Right lobe of liver (tissue), 6 donors: ENCODE measurements around the gene HACD2. TPM values are rescaled to one million over a fixed set of nuclear protein-coding genes. Genes with fewer than 3 reads are reported as not detected.

Source experiments
- ATAC-seq, 4 donors: fragments of 200-7000 bp; cut with Tn5 transposase; one replicate each; pipeline ENCODE4 v1.9.1; 2020; ENCODE audit warnings: mild to moderate bottlenecking in 4 of 4, moderate library complexity in 4 of 4
- DNase-seq, 3 donors: peaks; one replicate each; pipeline ENCODE4 v3.0.0-alpha.2; 2020
- H3K27ac ChIP-seq, 3 donors: fragments of 200-600 bp; one replicate each; pipeline ENCODE4 v1.8.0; 2022
- H3K27me3 ChIP-seq, 2 donors: fragments of 200-600 bp; one replicate each; pipeline ENCODE4 v1.8.0; 2022
- H3K36me3 ChIP-seq, 4 donors: fragments of 200-600 bp; sonication (generic) in 1 of 4; one replicate each; pipeline versions ENCODE4 v1.5.1 to v1.8.0; 2017 to 2022; ENCODE audit warnings: control low read depth in 1 of 4
- H3K4me1 ChIP-seq, 4 donors: fragments of 200-600 bp; sonication (generic) in 1 of 4; one replicate each; pipeline versions ENCODE4 v1.5.1 to v1.8.0; 2017 to 2022; ENCODE audit warnings: control low read depth in 1 of 4
- H3K4me3 ChIP-seq, 3 donors: fragments of 200-600 bp; one replicate each; pipeline ENCODE4 v1.8.0; 2022
- H3K9me3 ChIP-seq, 4 donors: fragments of 200-600 bp; sonication (generic) in 1 of 4; one replicate each; pipeline versions ENCODE4 v1.5.1 to v1.8.0; 2017 to 2022; ENCODE audit warnings: control low read depth in 1 of 4
- POLR2A ChIP-seq: fragments of 450-650 bp; IDR thresholded peaks from one replicate; pipeline ENCODE4 v1.6.1; 2017; ENCODE audit warnings: antibody characterized with exemption, mild to moderate bottlenecking
- WGBS: methylation state at CpG from one replicate; pipeline ENCODE4 v1.1.6; 2018; ENCODE audit warnings: low coverage, low lambda C conversion rate; ENCODE audit not compliant: insufficient coverage; ENCODE audit errors: missing lambda C conversion rate; 5-methylcytosine and 5-hydroxymethylcytosine counted together
- intact Hi-C, 2 donors: fragments of 100-400 bp; cut with DNase I; formaldehyde crosslinking; loops; one replicate each; pipeline versions ENCODE4 v1.11.2 to v1.14.1; 2022
- total RNA-seq, 6 experiments: library from RNA; depleted of rRNA in 2 of 6; stranded (reverse); fragments of >200 nt in 2 of 6; fragmentation: NEBNext Ultra II Directional in 3 of 6; extraction: Animal tissue kit (Norgen Biotek cat#: 25700) in 3 of 6; gene quantifications; one replicate each; pipeline versions ENCODE4 v1.1.0 to v1.2.4, GENCODE V29; 2016 to 2023
- TF ChIP-seq, protein P1 (sequence below), 4 donors: fragments of 200-600 bp in 3 of 4; fragments of 450-650 bp in 1 of 4; IDR thresholded peaks; one replicate each; pipeline versions ENCODE4 v1.5.1 to v1.8.0; 2016 to 2022; ENCODE audit warnings: antibody characterized with exemption in 4 of 4, mild to moderate bottlenecking in 2 of 4
- donor health status: DM: no; HTN: yes; CAD: no.
- donor health status: DM: no; HTN: no; CAD: no.
- donor health status: DM: no; HTN: no; CAD: no.
- donor health status: DM: no; HTN: yes; CAD: no.
- donor health status: DM: no; HTN: yes; CAD: no.

HACD2 gene
- total RNA-seq, 6 experiments from 2014 or later: 23.0 to 39.8 (median 27.2) TPM

DNA sequence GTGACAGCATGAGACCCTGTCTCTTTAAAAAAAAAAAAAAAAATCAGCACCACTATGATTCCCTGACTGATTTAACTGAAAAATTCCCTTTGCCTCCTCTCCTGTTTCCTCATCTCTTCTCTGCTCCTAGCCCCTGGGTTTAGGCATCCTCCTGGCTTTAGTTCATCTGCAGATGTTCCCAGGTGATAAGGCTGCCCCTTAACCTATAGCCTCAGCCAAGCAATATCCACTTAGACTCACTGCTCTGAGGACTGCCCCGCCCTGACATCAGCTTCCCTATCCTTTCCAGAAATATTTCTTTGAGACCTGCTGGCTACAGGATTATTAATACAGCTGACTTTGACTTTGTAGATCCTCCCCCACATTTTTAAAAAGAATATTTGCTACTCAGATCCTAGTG lies 39.4 kb upstream of the HACD2 start:
- intact Hi-C loops: no loop called here
- WGBS: 100% methylated on average over 1 of the region's 1 CpG

DNA sequence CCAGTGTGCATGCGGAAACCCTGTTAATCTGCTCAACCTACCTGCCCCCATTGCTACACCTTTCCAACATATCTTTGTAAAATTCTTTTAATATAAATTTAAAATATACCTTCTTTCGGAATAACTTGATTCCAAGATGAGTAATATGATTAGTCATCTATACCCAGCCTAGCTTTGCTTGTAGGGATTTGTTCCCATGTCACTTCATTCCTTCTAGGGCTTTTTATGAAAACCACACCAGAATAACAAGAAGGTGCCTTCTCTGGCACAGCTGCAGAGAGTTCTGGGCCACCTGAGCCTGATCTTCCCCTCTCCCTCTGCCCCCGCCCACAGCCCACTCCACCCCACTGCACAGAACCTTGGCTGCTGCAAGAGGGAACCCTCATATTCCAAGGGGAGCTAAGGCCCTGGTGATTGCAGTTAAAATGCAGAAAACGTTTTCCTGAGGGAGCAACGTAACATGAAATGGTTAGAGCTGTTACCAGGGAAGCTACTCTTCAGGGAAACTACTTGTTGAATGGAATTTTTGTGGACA lies 38.6 kb upstream of the HACD2 start:
- ATAC-seq (no peak), DNase-seq (no peak)
- WGBS: 91% methylated on average over 5 of the region's 5 CpGs
- H3K27ac ChIP-seq: no peak overlapping the region
- H3K4me1 ChIP-seq: peaks cover 0 to 3% (median 0%) of the 10 kb centered on the region in 4 donors
- H3K4me3 ChIP-seq: no peak overlapping the region
- H3K36me3 ChIP-seq: peaks cover 0 to 31% (median 8%) of the 10 kb centered on the region in 4 donors
- intact Hi-C loops: no loop called here
- no peaks in the 10 kb centered on the region for H3K27me3 ChIP-seq
- no peaks in the 10 kb centered on the region for H3K9me3 ChIP-seq
- no peak for TF ChIP-seq POLR2A
- TF ChIP-seq, protein P1, sequence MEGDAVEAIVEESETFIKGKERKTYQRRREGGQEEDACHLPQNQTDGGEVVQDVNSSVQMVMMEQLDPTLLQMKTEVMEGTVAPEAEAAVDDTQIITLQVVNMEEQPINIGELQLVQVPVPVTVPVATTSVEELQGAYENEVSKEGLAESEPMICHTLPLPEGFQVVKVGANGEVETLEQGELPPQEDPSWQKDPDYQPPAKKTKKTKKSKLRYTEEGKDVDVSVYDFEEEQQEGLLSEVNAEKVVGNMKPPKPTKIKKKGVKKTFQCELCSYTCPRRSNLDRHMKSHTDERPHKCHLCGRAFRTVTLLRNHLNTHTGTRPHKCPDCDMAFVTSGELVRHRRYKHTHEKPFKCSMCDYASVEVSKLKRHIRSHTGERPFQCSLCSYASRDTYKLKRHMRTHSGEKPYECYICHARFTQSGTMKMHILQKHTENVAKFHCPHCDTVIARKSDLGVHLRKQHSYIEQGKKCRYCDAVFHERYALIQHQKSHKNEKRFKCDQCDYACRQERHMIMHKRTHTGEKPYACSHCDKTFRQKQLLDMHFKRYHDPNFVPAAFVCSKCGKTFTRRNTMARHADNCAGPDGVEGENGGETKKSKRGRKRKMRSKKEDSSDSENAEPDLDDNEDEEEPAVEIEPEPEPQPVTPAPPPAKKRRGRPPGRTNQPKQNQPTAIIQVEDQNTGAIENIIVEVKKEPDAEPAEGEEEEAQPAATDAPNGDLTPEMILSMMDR (IDR thresholded peaks at IDR 0.05): no peak

More for the DNA sequence above, 39.4 kb upstream of the HACD2 start:
- H3K9me3 ChIP-seq: no peaks in the 10 kb centered on the region
- H3K36me3 ChIP-seq: peaks cover 0 to 31% (median 8%) of the 10 kb centered on the region in 4 donors
- H3K27me3 ChIP-seq: no peaks in the 10 kb centered on the region
- DNase-seq: no peak
- TF ChIP-seq, protein P1 (IDR thresholded peaks at IDR 0.05): no peak
- TF ChIP-seq POLR2A: no peak
- H3K4me3 ChIP-seq: no peak overlapping the region
- no peak for ATAC-seq
- peaks cover 0 to 4% (median 0%) of the 10 kb centered on the region in 4 donors for H3K4me1 ChIP-seq
- H3K27ac ChIP-seq: no peak overlapping the region

DNA sequence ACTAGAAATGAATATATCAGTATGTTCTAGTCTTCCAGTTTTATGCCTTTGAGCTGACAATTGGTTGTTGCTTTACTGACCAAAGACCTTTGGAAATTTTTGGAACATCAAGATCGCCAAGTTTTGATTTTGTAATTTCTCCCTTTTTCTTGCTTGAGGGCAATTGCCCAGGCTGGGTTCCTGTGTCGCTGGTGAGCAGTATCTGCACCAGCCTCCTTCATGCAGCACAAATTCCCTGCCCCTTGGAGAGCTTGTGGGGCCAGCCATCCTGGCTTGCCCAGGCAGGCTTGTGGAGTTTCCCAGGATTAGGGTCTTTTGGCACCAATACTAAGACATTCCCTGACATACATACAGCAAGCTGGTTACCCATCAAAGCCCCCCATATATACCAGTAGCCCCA lies 37.9 kb upstream of the HACD2 start:
- intact Hi-C loops: no loop called here
- WGBS: 68% methylated on average over 2 of the region's 2 CpGs
- H3K9me3 ChIP-seq: no peaks in the 10 kb centered on the region
- no peak for ATAC-seq
- H3K27me3 ChIP-seq: no peaks in the 10 kb centered on the region
- TF ChIP-seq, protein P1 (IDR thresholded peaks at IDR 0.05): no peak
- no peak for TF ChIP-seq POLR2A
- peaks cover 0 to 38% (median 8%) of the 10 kb centered on the region in 4 donors for H3K36me3 ChIP-seq
- no peak for DNase-seq
- peaks cover 0 to 3% (median 1%) of the 10 kb centered on the region in 4 donors for H3K4me1 ChIP-seq
- no peak overlapping the region for H3K4me3 ChIP-seq
- H3K27ac ChIP-seq: no peak overlapping the region

DNA sequence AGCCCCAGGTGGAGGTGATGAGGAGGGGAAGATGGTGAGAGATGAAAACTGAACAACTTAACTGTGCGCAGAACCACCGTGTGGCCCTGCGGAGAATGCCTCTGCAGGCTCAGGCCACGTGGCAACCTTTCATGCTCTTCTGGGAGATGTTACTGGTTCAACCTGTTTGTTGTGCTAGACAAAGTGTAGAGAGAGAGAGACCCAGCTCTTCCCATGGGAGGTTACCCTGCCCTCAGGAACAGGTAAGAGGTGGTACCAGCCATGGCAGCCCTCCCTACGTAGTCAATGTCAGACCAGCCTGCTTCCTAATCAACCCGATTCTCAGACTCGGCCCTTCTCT lies 37.0 kb upstream of the HACD2 start:
- Histone ChIP-seq H3K9me3 (no peaks in the 10 kb centered on the region), H3K27ac (no peak overlapping the region), H3K4me3 (no peak overlapping the region), H3K27me3 (no peaks in the 10 kb centered on the region), H3K4me1 (peaks cover 0 to 3% (median 1%) of the 10 kb centered on the region in 4 donors), H3K36me3 (peaks cover 0 to 34% (median 5%) of the 10 kb centered on the region in 4 donors)
- ATAC-seq (no peak), DNase-seq (no peak)
- TF ChIP-seq, protein P1 (IDR thresholded peaks at IDR 0.05): no peak
- TF ChIP-seq POLR2A: no peak
- intact Hi-C loops: no loop called here
- WGBS: no CpG with 5 or more reads among the region's 7 CpGs
